ENCODE results near the gene RASGEF1B. TPM values are rescaled to one million over a fixed set of nuclear protein-coding genes. Genes with fewer than 3 reads are reported as not detected.

RASGEF1B gene
- total RNA-seq, 1 donor from 2014 or later = 1.0 TPM

- TF ChIP-seq CTCF (conservative IDR thresholded peaks at IDR 0.05; ENCODE audit: low read depth, low read length) = no peak
- H3K4me3 ChIP-seq (ENCODE audit: low read depth, low read length) = no peak overlapping the region
- no peak for DNase-seq (ENCODE audit: low read depth)
These were observed 24.0 kb downstream of the RASGEF1B start for GRCh38 chr4:81447566-81448229.

- no peak for TF ChIP-seq CTCF (conservative IDR thresholded peaks at IDR 0.05; ENCODE audit: low read depth, low read length)
- no peak overlapping the region for H3K4me3 ChIP-seq (ENCODE audit: low read depth, low read length)
- DNase-seq (ENCODE audit: low read depth) = no peak
These were observed 25.1 kb downstream of the RASGEF1B start for GRCh38 chr4:81446634-81447033.

DNA sequence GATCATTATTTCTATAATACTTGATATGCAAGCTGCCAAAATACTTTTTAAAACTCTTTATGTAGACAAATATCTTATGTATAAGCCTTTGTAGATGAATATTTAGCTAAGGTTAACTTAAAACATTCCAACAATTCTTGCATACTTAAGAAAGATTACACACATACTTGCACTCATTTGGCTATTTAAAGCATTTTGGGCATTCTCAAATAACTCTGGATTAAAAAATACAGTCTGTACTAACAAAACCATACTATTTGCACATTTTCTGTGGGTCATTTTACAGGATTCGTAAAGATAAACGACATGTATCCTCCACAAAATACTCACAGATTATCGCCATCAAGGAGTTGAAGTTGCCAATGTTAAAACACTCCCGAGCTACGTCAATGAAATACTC is 26.5 kb downstream of the RASGEF1B start:
- TF ChIP-seq CTCF (conservative IDR thresholded peaks at IDR 0.05; ENCODE audit: low read depth, low read length) = no peak
- no peak overlapping the region for H3K4me3 ChIP-seq (ENCODE audit: low read depth, low read length)
- no peak for DNase-seq (ENCODE audit: low read depth)

DNA sequence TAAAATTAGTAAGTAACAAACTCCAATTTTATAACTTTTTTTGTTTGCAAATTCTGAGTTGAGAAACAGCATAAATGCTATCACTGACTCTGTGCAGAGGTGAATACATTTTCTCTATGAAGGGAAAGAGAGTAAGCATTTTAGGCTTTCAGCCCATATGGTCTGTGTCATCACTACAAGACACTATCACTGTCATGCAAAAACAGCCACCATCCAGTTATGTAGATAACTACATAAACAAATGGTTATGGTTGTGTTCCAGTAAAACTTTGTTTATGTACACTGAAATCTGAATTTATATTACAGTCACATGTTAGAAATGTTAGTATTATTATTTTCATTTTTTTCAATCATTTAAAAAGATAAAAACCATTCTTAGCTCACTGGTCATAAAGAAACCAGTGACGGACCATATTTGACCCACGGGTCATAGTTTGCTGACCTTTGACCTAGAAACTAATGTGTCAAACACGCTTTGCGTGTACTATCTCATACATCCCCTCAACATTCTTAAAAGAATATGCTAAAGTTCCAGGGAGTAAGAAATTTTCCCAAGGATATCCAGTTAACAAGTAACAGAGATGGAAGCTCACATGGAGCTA is 29.1 kb downstream of the RASGEF1B start:
- DNase-seq (ENCODE audit: low read depth) = no peak
- no peak for TF ChIP-seq CTCF (conservative IDR thresholded peaks at IDR 0.05; ENCODE audit: low read depth, low read length)
- H3K4me3 ChIP-seq (ENCODE audit: low read depth, low read length) = no peak overlapping the region

- H3K4me3 ChIP-seq (ENCODE audit: low read depth, low read length) = no peak overlapping the region
- no peak for TF ChIP-seq CTCF (conservative IDR thresholded peaks at IDR 0.05; ENCODE audit: low read depth, low read length)
- no peak for DNase-seq (ENCODE audit: low read depth)
These were observed 30.8 kb downstream of the RASGEF1B start for GRCh38 chr4:81440949-81441348.

DNA sequence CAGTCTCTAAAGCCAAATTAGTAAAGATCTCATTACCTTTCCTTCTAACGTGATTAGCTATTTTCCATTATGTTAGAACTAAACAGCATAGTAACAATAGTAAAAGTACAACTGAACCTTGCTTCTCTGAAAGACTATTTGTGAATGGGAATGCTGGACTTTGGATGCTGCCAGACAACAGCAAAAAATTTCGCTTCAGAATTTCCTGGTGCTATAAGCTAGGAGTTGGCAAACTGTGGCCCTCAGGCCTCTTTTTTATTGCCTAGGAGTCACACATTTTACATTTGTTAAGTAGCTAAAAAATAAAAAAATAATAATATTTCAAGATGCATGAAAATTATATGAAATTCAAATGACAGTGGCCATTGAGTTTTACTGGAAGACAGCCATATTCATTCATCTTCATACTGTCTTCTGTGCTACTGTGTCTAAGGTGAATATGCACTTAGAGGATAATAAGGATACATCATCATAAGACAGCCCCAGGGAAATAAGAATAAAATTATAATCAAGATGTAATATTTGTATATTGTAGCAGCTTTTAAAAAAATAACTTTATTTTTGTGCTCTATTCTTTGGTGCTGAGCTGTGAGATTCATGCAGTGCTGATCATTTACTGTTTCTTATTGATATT is 34.6 kb downstream of the RASGEF1B start:
- no peak for DNase-seq (ENCODE audit: low read depth)
- TF ChIP-seq CTCF (conservative IDR thresholded peaks at IDR 0.05; ENCODE audit: low read depth, low read length) = no peak
- H3K4me3 ChIP-seq (ENCODE audit: low read depth, low read length) = no peak overlapping the region

All from epithelial cell of proximal tubule (primary cell).